HEK293T (cell line): ENCODE results near the gene SNN.

Experiments
- CTCF ChIA-PET: fragments of 350-600 bp; formaldehyde crosslinking; extraction: SDS; loops from one replicate; lab custom pipeline; 2021; ENCODE audit warnings: antibody characterized with exemption, inconsistent platforms; lab: Yijun Ruan, JAX
- POLR2A ChIA-PET: fragments of 350-600 bp; formaldehyde crosslinking; extraction: SDS; loops from one replicate; lab custom pipeline; 2020; ENCODE audit warnings: antibody characterized with exemption, inconsistent platforms; lab: Yijun Ruan, JAX
- DNase-seq: peaks from one replicate; pipeline ENCODE4 v3.0.0; 2012; ENCODE audit warnings: mixed read lengths; ENCODE audit errors: extremely low spot score
- ARNT ChIP-seq: fragments of 450-650 bp; IDR thresholded peaks from 2 replicates; pipeline ENCODE4 v1.6.1; 2017; ENCODE audit warnings: mild to moderate bottlenecking
- BHLHE40 ChIP-seq: fragments of 450-650 bp; IDR thresholded peaks from 2 replicates; pipeline ENCODE4 v1.6.1; 2016; ENCODE audit warnings: mild to moderate bottlenecking, moderate library complexity, borderline replicate concordance
- CTBP1 ChIP-seq: fragments of 450-650 bp; IDR thresholded peaks from 2 replicates; pipeline ENCODE4 v1.6.1; 2016; ENCODE audit warnings: borderline replicate concordance
- ELF4 ChIP-seq: fragments of 450-650 bp; IDR thresholded peaks from 2 replicates; pipeline ENCODE4 v1.6.1; 2017; ENCODE audit warnings: antibody characterized with exemption
- FOXA1 ChIP-seq: fragments of 450-650 bp; IDR thresholded peaks from 2 replicates; pipeline ENCODE4 v1.6.1; 2016; ENCODE audit warnings: mild to moderate bottlenecking
- FOXK2 ChIP-seq: fragments of 450-650 bp; IDR thresholded peaks from 2 replicates; pipeline ENCODE4 v1.6.1; 2016; ENCODE audit warnings: mild to moderate bottlenecking
- FOXM1 ChIP-seq: fragments of 450-650 bp; IDR thresholded peaks from 2 replicates; pipeline ENCODE4 v1.6.1; 2017; ENCODE audit warnings: mild to moderate bottlenecking, borderline replicate concordance
- HDGF ChIP-seq: fragments of 450-650 bp; IDR thresholded peaks from 2 replicates; pipeline ENCODE4 v1.6.1; 2017; ENCODE audit warnings: antibody characterized with exemption, borderline replicate concordance
- L3MBTL2 ChIP-seq: fragments of 450-650 bp; conservative IDR thresholded peaks from 2 replicates; pipeline ENCODE4 v1.6.1; 2016; ENCODE audit warnings: mild to moderate bottlenecking
- LEF1 ChIP-seq: fragments of 450-650 bp; IDR thresholded peaks from 2 replicates; pipeline ENCODE4 v1.6.1; 2017; ENCODE audit warnings: mild to moderate bottlenecking, borderline replicate concordance
- NFRKB ChIP-seq: fragments of 450-650 bp; IDR thresholded peaks from 2 replicates; pipeline ENCODE4 v1.6.1; 2016; ENCODE audit warnings: mild to moderate bottlenecking, moderate library complexity
- SP1 ChIP-seq: fragments of 450-650 bp; IDR thresholded peaks from 2 replicates; pipeline ENCODE4 v1.6.1; 2017
- SUZ12 ChIP-seq: fragments of 450-650 bp; IDR thresholded peaks from 2 replicates; pipeline ENCODE4 v1.6.1; 2016; ENCODE audit warnings: mild to moderate bottlenecking
- TARDBP ChIP-seq: fragments of 450-650 bp; IDR thresholded peaks from 2 replicates; pipeline ENCODE4 v1.6.1; 2016
- ZNF384 ChIP-seq: fragments of 450-650 bp; IDR thresholded peaks from 2 replicates; pipeline ENCODE4 v1.6.1; 2016
- TF ChIP-seq, protein P1 (sequence below): fragments of 450-650 bp; IDR thresholded peaks from 2 replicates; pipeline ENCODE4 v1.6.1; 2016

SNN gene

DNA sequence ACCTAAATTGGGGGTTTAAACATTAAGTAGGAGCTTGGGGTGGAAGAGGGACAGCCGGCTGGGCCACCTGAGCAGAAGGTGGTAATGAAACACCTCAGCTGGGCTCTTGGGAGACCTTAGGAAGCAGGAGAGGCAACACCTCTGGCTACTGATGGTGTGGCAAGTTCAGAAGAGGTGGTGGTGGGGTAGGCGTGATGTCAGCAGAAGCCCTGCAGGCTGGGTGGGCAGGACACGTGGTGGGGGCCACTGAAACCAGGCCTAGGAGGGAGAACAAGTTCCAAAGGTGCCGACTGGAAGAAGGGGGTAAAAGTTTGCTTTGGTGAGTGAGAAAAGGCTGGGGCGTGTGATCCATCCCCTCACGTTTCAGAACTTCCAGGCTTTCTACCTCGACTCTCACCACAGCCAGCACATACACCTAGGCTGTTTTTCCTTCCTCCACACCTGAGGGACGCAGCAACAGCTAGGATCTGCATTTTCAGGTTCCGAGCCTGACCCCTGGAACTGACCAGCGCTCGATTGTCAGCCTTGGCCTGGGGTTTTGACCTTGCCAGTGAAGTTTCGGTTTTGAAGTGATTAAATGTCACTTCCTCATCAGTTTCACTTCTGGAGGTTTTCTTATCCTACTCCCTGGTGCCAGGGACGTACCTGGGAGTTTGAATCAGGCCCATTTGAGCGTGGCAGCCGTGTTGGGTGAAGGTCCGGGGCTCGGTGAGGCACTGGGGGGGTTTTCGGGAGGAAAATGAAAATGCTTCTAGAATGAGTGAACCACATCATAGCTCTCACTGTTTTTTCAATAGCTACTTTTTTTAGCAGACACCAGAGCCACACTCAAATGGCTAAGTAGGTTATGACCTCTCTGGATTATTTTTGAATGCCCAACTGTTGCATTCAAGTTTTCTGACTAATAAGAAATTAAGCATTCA lies 10.0 kb downstream of the SNN start:
- ChIA-PET CTCF (interaction anchor here (0.5 kb wide), 1 partner anchor 441 kb away, joined by 3 read pairs; no protein-coding TSS in a partner anchor), POLR2A (no interaction called here)
- DNase-seq, result no peak
- no peak for TF ChIP-seq CTBP1
- TF ChIP-seq ZNF384, result no peak
- TF ChIP-seq ELF4, result no peak
- TF ChIP-seq L3MBTL2, result no peak
- no peak for TF ChIP-seq LEF1
- no peak for TF ChIP-seq SUZ12
- TF ChIP-seq BHLHE40, result no peak
- no peak for TF ChIP-seq TARDBP
- no peak for TF ChIP-seq FOXK2
- no peak for TF ChIP-seq ARNT
- TF ChIP-seq FOXA1, result no peak
- TF ChIP-seq FOXM1, result no peak
- TF ChIP-seq NFRKB, result no peak
- no peak for TF ChIP-seq SP1
- TF ChIP-seq, protein P1, sequence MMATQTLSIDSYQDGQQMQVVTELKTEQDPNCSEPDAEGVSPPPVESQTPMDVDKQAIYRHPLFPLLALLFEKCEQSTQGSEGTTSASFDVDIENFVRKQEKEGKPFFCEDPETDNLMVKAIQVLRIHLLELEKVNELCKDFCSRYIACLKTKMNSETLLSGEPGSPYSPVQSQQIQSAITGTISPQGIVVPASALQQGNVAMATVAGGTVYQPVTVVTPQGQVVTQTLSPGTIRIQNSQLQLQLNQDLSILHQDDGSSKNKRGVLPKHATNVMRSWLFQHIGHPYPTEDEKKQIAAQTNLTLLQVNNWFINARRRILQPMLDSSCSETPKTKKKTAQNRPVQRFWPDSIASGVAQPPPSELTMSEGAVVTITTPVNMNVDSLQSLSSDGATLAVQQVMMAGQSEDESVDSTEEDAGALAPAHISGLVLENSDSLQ, result no peak
- TF ChIP-seq HDGF, result no peak

DNA sequence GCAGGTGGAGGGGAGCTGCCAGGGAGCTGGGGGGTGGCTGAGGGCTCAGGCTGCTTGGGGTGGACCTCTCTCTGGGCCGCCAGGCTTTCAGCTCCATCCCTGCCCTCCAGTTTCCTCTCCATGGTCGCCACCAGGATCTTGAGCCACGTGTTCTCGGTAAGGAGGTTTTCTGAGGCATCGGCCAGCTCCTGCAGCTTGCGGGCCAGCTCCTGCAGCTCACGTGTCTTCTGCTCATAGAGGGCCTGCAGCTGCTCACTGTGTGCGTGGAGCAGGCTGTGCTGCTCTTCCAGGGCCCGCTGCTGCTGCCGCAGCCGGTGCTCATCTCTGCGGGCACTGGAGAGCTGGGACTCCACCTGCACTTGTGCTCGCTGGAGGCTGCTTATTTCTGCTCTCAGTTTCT lies 11.0 kb downstream of the SNN start:
- POLR2A ChIA-PET, result no interaction called here
- TF ChIP-seq ZNF384 (no peak), HDGF (no peak), TARDBP (no peak), BHLHE40 (no peak), CTBP1 (no peak), ARNT (no peak), NFRKB (no peak), L3MBTL2 (no peak), ELF4 (no peak), SP1 (no peak), SUZ12 (no peak)
- TF ChIP-seq, protein P1, result no peak
- no peak for DNase-seq
- CTCF ChIA-PET, result no interaction called here

DNA sequence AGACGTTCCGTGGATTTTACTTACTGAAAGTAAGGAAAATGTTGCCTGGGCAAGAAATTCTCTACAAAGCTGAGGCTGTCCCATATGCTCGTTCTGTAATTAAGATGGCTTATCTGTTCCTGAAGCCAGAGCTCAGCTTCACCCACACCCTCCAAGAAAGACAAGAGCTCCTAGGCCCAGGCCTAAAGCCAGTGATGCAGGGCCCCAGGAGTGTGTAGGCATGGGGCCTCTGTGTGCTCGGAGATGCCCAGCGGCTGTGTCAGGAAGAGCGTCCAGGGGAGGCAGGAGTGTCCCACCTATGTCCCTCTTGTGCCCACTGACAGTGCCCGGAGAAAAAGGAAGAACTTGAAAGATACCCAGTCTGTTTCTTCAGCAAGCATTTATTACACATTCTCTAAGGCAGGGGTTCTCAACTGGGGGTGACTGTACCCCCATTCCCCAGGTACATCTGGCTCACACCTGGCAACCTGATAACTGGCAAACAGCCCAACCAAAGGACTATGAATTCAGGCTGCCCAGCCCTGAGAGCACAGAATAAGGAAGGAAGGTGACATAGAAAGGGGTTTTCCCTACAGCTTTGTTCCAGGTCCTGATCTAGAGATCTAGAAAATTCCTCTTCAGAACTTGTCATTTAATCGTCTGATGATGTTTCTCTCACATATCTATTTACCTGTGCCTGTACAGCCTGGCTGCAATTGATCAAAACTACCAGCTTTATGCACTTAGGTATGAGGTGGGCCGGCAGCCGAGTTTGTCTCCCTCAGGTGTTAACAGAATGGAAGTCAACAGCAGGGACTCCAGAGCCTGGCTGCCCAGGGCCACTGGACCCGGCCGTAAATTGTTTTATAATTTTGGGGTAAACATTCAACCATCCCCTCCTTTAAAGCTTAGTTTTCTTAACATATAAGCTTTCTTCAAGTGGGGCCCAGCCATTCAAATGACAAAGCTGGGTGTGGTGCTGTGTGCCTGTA lies 12.0 kb downstream of the SNN start:
- TF ChIP-seq NFRKB (no peak), FOXM1 (no peak), FOXA1 (no peak), CTBP1 (no peak), HDGF (no peak), ELF4 (no peak), LEF1 (no peak), ZNF384 (no peak), SP1 (no peak), BHLHE40 (no peak), FOXK2 (no peak), TARDBP (no peak)
- TF ChIP-seq, protein P1, result no peak

GRCh38 chr16:11681556-11681955 lies 13.3 kb downstream of the SNN start:
- TF ChIP-seq CTBP1, result no peak
- TF ChIP-seq BHLHE40, result no peak
- TF ChIP-seq, protein P1, result no peak
- no peak for TF ChIP-seq SUZ12
- no peak for TF ChIP-seq ARNT
- no peak for TF ChIP-seq HDGF
- no peak for TF ChIP-seq SP1
- no peak for TF ChIP-seq L3MBTL2
- TF ChIP-seq FOXK2, result no peak
- TF ChIP-seq LEF1, result no peak
- TF ChIP-seq FOXA1, result no peak
- TF ChIP-seq ZNF384, result no peak
- TF ChIP-seq NFRKB, result no peak
- TF ChIP-seq ELF4, result no peak
- no peak for TF ChIP-seq FOXM1
- no peak for TF ChIP-seq TARDBP
- DNase-seq, result no peak
- CTCF ChIA-PET, result no interaction called here
- POLR2A ChIA-PET, result no interaction called here

More for the DNA sequence above, 12.0 kb downstream of the SNN start:
- ChIA-PET POLR2A (no interaction called here), CTCF (no interaction called here)
- no peak for DNase-seq
